ENCODE data around the gene IL1RAPL1.
"Not testable (repeated sequence)": the region's sequence is repeated elsewhere in the genome, so short reads cannot be mapped to it uniquely, and the experiment has no call there.

IL1RAPL1 gene

DNA sequence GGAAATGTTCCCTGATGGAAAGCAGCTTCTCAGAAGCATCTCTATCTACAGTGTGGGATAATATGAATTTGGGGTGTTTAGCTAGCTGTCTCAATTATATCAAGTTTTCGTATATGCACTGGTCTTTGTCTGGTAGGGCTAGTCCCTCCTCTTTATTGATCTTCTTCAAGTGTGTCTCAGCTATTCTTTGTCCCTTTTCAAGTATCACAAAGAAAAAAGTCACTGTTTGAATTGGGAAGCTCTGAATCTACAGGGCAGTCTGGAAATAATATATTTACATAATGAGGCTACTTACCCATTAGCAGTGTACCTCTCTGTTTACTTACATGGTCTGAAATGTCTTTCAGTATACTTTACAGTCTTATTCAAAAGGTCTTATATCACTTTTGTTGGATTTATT lies 526.0 kb downstream of the IL1RAPL1 start:
- no peak for DNase-seq (ENCODE audit: low read depth in 2 of 2)
- TF ChIP-seq, protein P1, sequence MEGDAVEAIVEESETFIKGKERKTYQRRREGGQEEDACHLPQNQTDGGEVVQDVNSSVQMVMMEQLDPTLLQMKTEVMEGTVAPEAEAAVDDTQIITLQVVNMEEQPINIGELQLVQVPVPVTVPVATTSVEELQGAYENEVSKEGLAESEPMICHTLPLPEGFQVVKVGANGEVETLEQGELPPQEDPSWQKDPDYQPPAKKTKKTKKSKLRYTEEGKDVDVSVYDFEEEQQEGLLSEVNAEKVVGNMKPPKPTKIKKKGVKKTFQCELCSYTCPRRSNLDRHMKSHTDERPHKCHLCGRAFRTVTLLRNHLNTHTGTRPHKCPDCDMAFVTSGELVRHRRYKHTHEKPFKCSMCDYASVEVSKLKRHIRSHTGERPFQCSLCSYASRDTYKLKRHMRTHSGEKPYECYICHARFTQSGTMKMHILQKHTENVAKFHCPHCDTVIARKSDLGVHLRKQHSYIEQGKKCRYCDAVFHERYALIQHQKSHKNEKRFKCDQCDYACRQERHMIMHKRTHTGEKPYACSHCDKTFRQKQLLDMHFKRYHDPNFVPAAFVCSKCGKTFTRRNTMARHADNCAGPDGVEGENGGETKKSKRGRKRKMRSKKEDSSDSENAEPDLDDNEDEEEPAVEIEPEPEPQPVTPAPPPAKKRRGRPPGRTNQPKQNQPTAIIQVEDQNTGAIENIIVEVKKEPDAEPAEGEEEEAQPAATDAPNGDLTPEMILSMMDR (IDR thresholded peaks at IDR 0.05; ENCODE audit: low read depth, low read length) = no peak
- H3K4me3 ChIP-seq (replicated peaks in 1 of 2; ENCODE audit: low read depth in 2 of 2, low read length in 2 of 2) = no peak overlapping the region

DNA sequence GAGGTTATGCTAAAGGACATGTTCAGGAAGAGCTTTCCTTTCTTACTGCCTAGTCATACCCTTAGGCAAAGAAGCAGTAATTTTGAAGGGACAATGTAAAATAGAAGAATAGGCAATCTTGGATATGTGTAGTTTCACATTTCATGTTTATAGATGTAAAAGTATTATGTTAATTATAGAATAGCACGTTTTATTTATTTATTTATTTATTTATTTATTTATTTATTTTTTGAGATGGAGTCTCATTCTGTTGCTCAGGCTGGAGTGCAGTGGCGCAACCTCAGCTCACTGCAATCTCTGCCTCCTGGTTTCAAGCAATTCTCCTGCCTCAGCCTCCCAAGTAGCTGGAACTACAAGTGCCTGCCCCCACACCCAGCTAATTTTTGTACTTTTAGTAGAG lies 535.6 kb downstream of the IL1RAPL1 start:
- DNase-seq (ENCODE audit: low read depth in 2 of 2); H3K4me3 ChIP-seq (replicated peaks in 1 of 2; ENCODE audit: low read depth in 2 of 2, low read length in 2 of 2): not testable (repeated sequence)

DNA sequence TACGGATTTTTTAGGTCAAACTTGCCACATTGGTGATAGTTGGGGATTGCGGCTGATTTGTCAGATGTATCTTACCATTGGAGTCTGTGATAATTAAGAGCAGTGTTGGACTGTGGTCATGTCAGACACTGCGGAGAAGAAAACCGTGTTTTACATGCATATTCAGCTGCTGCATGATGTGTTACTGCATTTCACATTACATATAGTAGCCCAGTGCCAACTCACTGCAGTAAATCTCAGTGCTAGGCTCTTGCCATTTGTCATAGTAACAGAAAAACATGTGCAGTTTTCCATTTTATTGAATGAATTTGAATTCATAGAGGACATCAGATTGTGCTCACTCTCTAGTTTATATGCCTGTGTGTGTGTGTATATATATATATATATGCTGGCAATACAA lies 543.7 kb downstream of the IL1RAPL1 start:
- TF ChIP-seq, protein P1 (IDR thresholded peaks at IDR 0.05; ENCODE audit: low read depth, low read length) = no peak
- DNase-seq (ENCODE audit: low read depth in 2 of 2) = no peak
- H3K4me3 ChIP-seq (replicated peaks in 1 of 2; ENCODE audit: low read depth in 2 of 2, low read length in 2 of 2) = no peak overlapping the region

DNA sequence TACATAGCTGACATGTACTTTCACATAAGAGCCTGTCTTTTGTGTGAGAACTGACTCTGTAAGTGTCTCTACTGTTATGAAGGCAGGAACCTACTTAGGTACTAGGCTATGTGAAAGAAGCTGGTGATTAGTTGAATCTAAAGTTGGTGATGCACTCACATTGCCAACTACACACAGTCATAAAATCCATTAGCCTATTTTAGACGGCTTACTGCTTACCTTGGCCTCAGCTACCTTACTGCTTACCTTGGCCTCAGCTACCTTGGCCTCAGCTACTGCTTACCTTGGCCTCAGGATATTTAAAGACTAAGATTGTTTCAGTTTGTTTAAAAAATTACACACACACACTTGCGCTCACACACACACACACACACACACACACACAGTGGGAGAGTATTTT lies 549.7 kb downstream of the IL1RAPL1 start:
- no peak overlapping the region for H3K4me3 ChIP-seq (replicated peaks in 1 of 2; ENCODE audit: low read depth in 2 of 2, low read length in 2 of 2)
- TF ChIP-seq, protein P1 (IDR thresholded peaks at IDR 0.05; ENCODE audit: low read depth, low read length) = no peak
- no peak for DNase-seq (ENCODE audit: low read depth in 2 of 2)

DNA sequence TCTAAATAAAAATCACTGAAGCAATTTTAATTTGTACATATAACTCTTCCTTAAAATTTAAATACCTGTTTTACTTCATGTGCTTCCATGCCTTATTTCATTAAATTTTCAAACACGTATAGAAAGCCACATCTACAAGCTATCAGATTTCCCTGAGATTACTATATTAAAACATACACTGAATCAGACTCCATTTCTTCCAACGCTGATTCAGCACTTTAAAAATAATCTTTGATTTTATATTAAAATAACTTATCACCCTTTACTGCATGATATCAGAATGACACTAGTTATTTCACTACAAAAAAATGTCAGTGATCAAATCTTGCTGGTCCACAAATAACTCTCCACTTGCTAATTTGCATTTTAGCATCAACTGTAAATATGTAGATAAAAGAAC lies 550.8 kb downstream of the IL1RAPL1 start:
- TF ChIP-seq, protein P1 (IDR thresholded peaks at IDR 0.05; ENCODE audit: low read depth, low read length) = no peak
- H3K4me3 ChIP-seq (replicated peaks in 1 of 2; ENCODE audit: low read depth in 2 of 2, low read length in 2 of 2) = no peak overlapping the region
- no peak for DNase-seq (ENCODE audit: low read depth in 2 of 2)

DNA sequence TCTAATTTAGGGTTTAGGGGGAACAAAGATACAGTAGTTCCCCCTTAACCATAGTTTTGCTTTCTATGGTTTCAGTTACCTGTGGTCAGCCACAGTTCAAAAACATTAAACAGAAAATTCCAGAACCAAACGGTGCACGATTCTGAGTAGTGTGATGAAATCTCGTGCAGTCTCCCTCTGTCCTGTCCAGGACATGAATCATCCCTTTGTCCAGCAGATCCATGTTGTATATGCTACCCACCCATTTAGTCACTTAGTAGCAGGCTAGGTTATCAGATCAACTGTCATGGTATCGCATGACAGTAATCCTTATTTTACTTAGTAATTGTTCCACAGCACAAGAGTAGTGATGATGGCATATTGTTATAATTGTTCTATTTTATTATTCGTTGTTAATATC lies 556.1 kb downstream of the IL1RAPL1 start:
- DNase-seq (ENCODE audit: low read depth in 2 of 2) = peak; percentile 27 to 66
- no peak overlapping the region for H3K4me3 ChIP-seq (replicated peaks in 1 of 2; ENCODE audit: low read depth in 2 of 2, low read length in 2 of 2)
- TF ChIP-seq, protein P1 (IDR thresholded peaks at IDR 0.05; ENCODE audit: low read depth, low read length) = no peak

DNA sequence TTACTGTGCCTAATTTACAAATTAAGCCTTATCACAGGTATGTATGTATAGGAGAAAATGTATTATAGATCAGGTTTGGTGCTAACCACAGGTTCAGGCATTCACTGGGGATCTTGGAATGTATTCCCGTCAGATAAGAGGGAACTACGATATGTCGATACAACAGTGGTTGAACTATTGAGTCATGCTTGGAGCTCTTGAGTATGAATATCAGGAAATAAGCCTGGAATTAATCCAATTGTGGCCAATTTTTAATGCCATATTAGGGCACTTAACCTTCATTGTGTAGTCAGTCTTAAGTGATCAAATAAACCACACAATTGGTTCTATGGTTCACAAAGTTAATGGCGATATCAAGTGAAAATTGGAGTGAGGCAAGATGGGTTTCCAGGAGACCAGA lies 556.5 kb downstream of the IL1RAPL1 start:
- H3K4me3 ChIP-seq (replicated peaks in 1 of 2; ENCODE audit: low read depth in 2 of 2, low read length in 2 of 2) = no peak overlapping the region
- peak; percentile 52 to 53 for DNase-seq (ENCODE audit: low read depth in 2 of 2)
- TF ChIP-seq, protein P1 (IDR thresholded peaks at IDR 0.05; ENCODE audit: low read depth, low read length) = no peak
